Activated CD4-positive, CD25-positive, alpha-beta regulatory T cell treated with anti-CD3 and anti-CD28 coated beads, Interleukin-2, amount 50 U/mL, for 16 hours (primary cell): ENCODE results near the gene NIPSNAP3A.

ENCODE experiments used
- DNase-seq: peaks from one replicate; pipeline ENCODE4 v3.0.0-alpha.2; 2020; ENCODE audit warnings: low read depth, low spot score

The NIPSNAP3A gene

GRCh38 chr9:104808035-104808614 is 60.6 kb downstream of the NIPSNAP3A start:
- no peak for DNase-seq
